ENCODE data around the gene PLLP.

DNA sequence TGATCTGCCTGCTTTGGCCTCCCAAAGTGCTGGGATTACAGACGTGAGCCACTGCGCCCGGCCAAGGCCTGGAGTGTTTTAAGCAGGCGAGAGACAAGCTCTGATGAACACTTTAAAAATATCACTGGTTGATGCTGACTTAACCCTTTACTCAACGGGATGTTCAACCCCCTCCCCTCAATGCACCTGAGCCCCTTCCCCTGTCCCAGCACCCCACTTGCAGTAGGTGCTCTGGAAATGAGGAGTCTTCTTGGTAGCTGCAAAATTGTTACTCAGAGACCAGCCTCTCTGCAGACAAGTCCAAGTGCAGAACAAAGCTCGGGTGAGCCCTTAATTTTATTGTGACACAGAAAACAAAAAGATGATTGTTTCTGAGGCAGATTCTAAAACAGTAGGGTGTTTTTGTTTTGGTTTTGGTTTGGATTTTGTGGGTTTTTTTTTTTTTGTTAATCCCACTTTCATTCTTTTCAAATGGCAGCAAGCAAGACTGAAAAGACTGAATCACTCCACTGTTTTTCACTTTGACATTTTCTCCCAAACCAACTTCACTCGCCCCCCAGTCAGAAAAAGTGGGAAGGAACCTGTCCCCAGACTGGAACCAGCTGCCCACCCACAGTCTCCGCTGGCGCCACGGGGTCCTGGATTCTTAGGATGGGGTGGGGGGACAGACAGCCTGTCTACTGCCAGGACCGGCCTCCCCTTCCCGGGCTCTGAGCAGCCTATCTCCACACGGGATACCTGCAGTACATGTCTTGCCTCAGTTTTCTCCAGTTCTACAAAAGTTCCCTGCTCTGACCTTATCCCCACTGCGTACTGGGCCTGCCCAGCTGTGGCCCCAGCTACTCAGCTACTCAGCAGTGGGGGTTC, 5.2 kb upstream of the PLLP start:
- TF ChIP-seq, protein P1, sequence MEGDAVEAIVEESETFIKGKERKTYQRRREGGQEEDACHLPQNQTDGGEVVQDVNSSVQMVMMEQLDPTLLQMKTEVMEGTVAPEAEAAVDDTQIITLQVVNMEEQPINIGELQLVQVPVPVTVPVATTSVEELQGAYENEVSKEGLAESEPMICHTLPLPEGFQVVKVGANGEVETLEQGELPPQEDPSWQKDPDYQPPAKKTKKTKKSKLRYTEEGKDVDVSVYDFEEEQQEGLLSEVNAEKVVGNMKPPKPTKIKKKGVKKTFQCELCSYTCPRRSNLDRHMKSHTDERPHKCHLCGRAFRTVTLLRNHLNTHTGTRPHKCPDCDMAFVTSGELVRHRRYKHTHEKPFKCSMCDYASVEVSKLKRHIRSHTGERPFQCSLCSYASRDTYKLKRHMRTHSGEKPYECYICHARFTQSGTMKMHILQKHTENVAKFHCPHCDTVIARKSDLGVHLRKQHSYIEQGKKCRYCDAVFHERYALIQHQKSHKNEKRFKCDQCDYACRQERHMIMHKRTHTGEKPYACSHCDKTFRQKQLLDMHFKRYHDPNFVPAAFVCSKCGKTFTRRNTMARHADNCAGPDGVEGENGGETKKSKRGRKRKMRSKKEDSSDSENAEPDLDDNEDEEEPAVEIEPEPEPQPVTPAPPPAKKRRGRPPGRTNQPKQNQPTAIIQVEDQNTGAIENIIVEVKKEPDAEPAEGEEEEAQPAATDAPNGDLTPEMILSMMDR (IDR thresholded peaks at IDR 0.05), result no peak
- no peak for TF ChIP-seq POLR2A (IDR thresholded peaks at IDR 0.05)
